Caco-2 (cell line): Measurements from ENCODE around the gene COTL1. TPM values are rescaled to one million over a fixed set of nuclear protein-coding genes. Genes with fewer than 3 reads are reported as not detected.

Source experiments
- BruUV-seq: library from RNA; stranded (reverse); fragments of 400-500 nt; replicated peaks from 2 replicates; lab custom pipeline; 2021; lab: Mats Ljungman, UMichigan
- CTCF ChIA-PET: fragments of 300-600 bp; sonication (Branson Sonifier 250); formaldehyde crosslinking; loops from one replicate; lab custom pipeline; 2022; ENCODE audit warnings: antibody characterized with exemption; lab: Charles Lee
- POLR2A ChIA-PET: fragments of 300-600 bp; sonication (Branson Sonifier 250); formaldehyde crosslinking; loops from one replicate; lab custom pipeline; 2022; ENCODE audit warnings: antibody characterized with exemption; lab: Charles Lee
- DNase-seq, 2 experiments: peaks; one replicate each; pipeline versions ENCODE4 v3.0.0 to v3.0.0-alpha.2; 2020 to 2022
- H3K27me3 ChIP-seq: replicated peaks from 2 replicates; pipeline ENCODE4 v1.6.0; 2011; ENCODE audit warnings: low read length; ENCODE audit not compliant: control insufficient read depth, insufficient read depth
- H3K36me3 ChIP-seq: 2 replicates; pipeline ENCODE4 v1.5.1; 2011; ENCODE audit warnings: low read length; ENCODE audit not compliant: control insufficient read depth, insufficient read depth
- H3K4me1 ChIP-seq: fragments of 250-450 bp; sonication (Bioruptor Pico); 2 replicates; pipeline ENCODE4 v1.5.1; 2020; ENCODE audit warnings: mild to moderate bottlenecking
- H3K4me3 ChIP-seq: 2 replicates; pipeline ENCODE4 v1.5.1; 2011; ENCODE audit warnings: low read depth, mild to moderate bottlenecking, control low read depth, low read length
- H3K9me3 ChIP-seq: fragments of 250-450 bp; sonication (Bioruptor Pico); 2 replicates; pipeline ENCODE4 v1.5.1; 2020; ENCODE audit warnings: mild to moderate bottlenecking, moderate library complexity
- H3K27ac Mint-ChIP-seq: one replicate; pipeline ENCODE4 v1.8.0; 2022; ENCODE audit warnings: mixed read lengths; ENCODE audit not compliant: unreplicated experiment
- H3K27me3 Mint-ChIP-seq: one replicate; pipeline ENCODE4 v1.8.0; 2022; ENCODE audit warnings: mixed read lengths; ENCODE audit not compliant: insufficient read depth, unreplicated experiment
- H3K36me3 Mint-ChIP-seq: one replicate; pipeline ENCODE4 v1.8.0; 2022; ENCODE audit warnings: mild to moderate bottlenecking, mixed read lengths; ENCODE audit not compliant: insufficient read depth, unreplicated experiment
- H3K4me1 Mint-ChIP-seq: one replicate; pipeline ENCODE4 v1.8.0; 2022; ENCODE audit warnings: low read depth, mixed read lengths; ENCODE audit not compliant: unreplicated experiment
- H3K4me3 Mint-ChIP-seq: one replicate; pipeline ENCODE4 v1.8.0; 2022; ENCODE audit warnings: mild to moderate bottlenecking, moderate library complexity, mixed read lengths; ENCODE audit not compliant: unreplicated experiment
- H3K9me3 Mint-ChIP-seq: one replicate; pipeline ENCODE4 v1.8.0; 2022; ENCODE audit warnings: mixed read lengths; ENCODE audit not compliant: unreplicated experiment
- CTCF ChIP-seq, 2 experiments: fragments of 200-600 bp in 1 of 2; IDR thresholded peaks; 1 replicate in 1 of 2; 2 replicates in 1 of 2; pipeline versions ENCODE4 v1.5.1 to v1.8.0; 2011 to 2022; ENCODE audit warnings: antibody characterized with exemption in 1 of 2, control low read depth in 1 of 2, inconsistent platforms in 1 of 2, low read depth in 1 of 2, low read length in 1 of 2, mild to moderate bottlenecking in 1 of 2, moderate library complexity in 1 of 2; ENCODE audit not compliant: insufficient read depth in 1 of 2, severe bottlenecking in 1 of 2, unreplicated experiment in 1 of 2
- intact Hi-C: fragments of 100-400 bp; cut with micrococcal nuclease; formaldehyde crosslinking; loops from one replicate; pipeline ENCODE4 v1.10.0; 2022; ENCODE audit not compliant: unreplicated experiment
- total RNA-seq: library from RNA; stranded (reverse); gene quantifications from 2 replicates; pipeline ENCODE4 v1.2.3, GENCODE V29; 2022

Gene COTL1
- total RNA-seq, 1 experiment from 2014 or later, result 434 TPM

- ChIA-PET CTCF (no interaction called here), POLR2A (no interaction called here)
- H3K4me3 Mint-ChIP-seq, result no peak overlapping the region
- BruUV-seq, result no TSS peak
- no peaks in the 10 kb centered on the region for H3K9me3 Mint-ChIP-seq
- H3K36me3 Mint-ChIP-seq, result peaks cover 66% of the 10 kb centered on the region
- intact Hi-C loops, result no loop called here
- peak overlapping the region; percentile 20 for H3K27ac Mint-ChIP-seq
- no peaks in the 10 kb centered on the region for H3K27me3 ChIP-seq
- H3K4me1 Mint-ChIP-seq, result no peaks in the 10 kb centered on the region
- H3K27me3 Mint-ChIP-seq, result no peaks in the 10 kb centered on the region
- H3K4me3 ChIP-seq, result no peak overlapping the region
- no peaks in the 10 kb centered on the region; the same call in 1 of the 2 replicates for H3K36me3 ChIP-seq
- peaks cover 9% of the 10 kb centered on the region; the same call in 1 of the 2 replicates for H3K4me1 ChIP-seq
- DNase-seq, result no peak
- TF ChIP-seq CTCF (IDR thresholded peaks at IDR 0.05; ENCODE audit: insufficient read depth in 1 of 2, low read depth in 1 of 2, low read length in 1 of 2, severe bottlenecking in 1 of 2, unreplicated experiment in 1 of 2), result no peak
- H3K9me3 ChIP-seq, result no peaks in the 10 kb centered on the region
Measured at GRCh38 chr16:84603140-84603816, 14.6 kb downstream of the COTL1 start.

- H3K4me3 Mint-ChIP-seq, result no peak overlapping the region
- ChIA-PET CTCF (interaction anchor here (0.9 kb wide), 1 partner anchor 31 kb away, joined by 4 read pairs; no protein-coding TSS in a partner anchor), POLR2A (no interaction called here)
- H3K27ac Mint-ChIP-seq, result peak overlapping the region; percentile 69
- Histone ChIP-seq H3K27me3 (no peaks in the 10 kb centered on the region), H3K4me3 (no peak overlapping the region), H3K36me3 (no peaks in the 10 kb centered on the region; the same call in 1 of the 2 replicates), H3K9me3 (no peaks in the 10 kb centered on the region), H3K4me1 (peaks cover 9% of the 10 kb centered on the region; the same call in 1 of the 2 replicates)
- DNase-seq, result no peak
- H3K4me1 Mint-ChIP-seq, result peaks cover 7% of the 10 kb centered on the region
- intact Hi-C loops, result no loop called here
- H3K36me3 Mint-ChIP-seq, result peaks cover 56% of the 10 kb centered on the region
- H3K27me3 Mint-ChIP-seq, result no peaks in the 10 kb centered on the region
- H3K9me3 Mint-ChIP-seq, result no peaks in the 10 kb centered on the region
- BruUV-seq, result no TSS peak
- no peak for TF ChIP-seq CTCF (IDR thresholded peaks at IDR 0.05; ENCODE audit: insufficient read depth in 1 of 2, low read depth in 1 of 2, low read length in 1 of 2, severe bottlenecking in 1 of 2, unreplicated experiment in 1 of 2)
Measured at GRCh38 chr16:84600343-84601229, 17.3 kb downstream of the COTL1 start.

GRCh38 chr16:84599521-84600202, 18.2 kb downstream of the COTL1 start:
- intact Hi-C loops, result no loop called here
- H3K4me3 ChIP-seq, result no peak overlapping the region
- no peaks in the 10 kb centered on the region for H3K9me3 ChIP-seq
- Mint-ChIP-seq H3K27me3 (no peaks in the 10 kb centered on the region), H3K4me1 (peaks cover 7% of the 10 kb centered on the region), H3K9me3 (no peaks in the 10 kb centered on the region), H3K27ac (peak overlapping the region; percentile 69), H3K4me3 (no peak overlapping the region), H3K36me3 (peaks cover 50% of the 10 kb centered on the region)
- no peaks in the 10 kb centered on the region; the same call in 1 of the 2 replicates for H3K36me3 ChIP-seq
- BruUV-seq, result no TSS peak
- no peak for DNase-seq
- H3K4me1 ChIP-seq, result peaks cover 9% of the 10 kb centered on the region
- CTCF ChIA-PET, result no interaction called here
- POLR2A ChIA-PET, result no interaction called here
- no peak for TF ChIP-seq CTCF (IDR thresholded peaks at IDR 0.05; ENCODE audit: insufficient read depth in 1 of 2, low read depth in 1 of 2, low read length in 1 of 2, severe bottlenecking in 1 of 2, unreplicated experiment in 1 of 2)
- no peaks in the 10 kb centered on the region for H3K27me3 ChIP-seq
